ENCODE measurements around the gene TCERG1L.

TCERG1L gene

DNA sequence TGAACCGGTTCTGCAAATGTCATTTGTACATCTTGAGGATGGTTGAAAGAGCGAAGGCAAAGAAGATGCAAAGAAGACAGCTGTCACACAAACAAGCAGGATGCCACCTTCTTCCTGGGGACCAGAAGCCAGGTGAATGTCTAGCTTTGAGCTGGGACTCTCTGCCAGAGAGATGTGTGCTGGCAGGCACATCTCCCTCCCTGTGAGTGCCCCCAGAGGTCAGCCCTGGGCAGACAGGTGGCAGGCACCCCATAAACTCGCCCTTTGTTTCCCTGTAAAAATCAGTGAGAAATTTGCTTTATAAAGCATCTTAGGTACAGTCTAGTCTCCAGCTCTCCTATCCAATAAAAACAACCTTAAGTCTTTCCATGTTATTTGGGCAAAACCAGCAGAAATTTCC is 2.6 kb upstream of the TCERG1L start:
- DNase-seq: no peak

DNA sequence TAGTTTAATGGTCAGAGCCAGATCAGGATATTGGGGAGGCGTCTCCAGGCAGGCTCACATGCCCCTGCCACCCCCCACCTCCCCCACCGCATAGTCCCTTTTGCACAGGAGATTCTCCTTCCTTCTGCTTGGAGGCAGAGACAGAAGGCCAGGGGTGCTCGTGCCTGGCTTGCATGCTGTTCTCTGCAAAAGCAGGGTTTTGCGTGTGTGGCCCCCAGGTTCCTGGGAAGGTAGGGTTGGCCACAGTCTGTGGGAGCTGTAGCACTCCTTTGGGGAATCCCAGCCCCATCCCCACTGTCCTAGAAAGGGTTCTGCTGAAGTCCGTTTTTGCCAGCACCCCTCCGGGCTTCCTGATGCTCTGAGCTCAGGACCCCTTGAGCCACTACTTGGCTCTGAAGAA is 1.9 kb upstream of the TCERG1L start:
- DNase-seq: no peak

DNA sequence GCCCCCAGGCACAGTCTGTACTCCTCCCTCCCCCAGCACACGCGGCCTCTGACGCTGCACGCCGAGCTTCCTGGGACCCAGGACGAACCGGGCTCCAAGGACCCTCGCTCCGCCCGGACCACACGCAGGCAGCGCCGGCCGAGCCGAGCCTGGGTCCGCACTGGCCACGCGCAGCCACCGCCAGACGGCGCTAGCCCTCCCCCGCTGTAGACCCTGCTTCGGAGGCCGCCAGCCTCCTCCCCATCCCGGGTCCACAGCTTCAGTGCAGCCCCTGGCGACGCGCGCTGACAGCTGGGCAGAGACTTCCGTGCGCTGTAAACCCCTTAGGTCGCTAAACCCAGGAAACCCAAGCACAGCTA is 936 bp upstream of the TCERG1L start:
- no peak for DNase-seq

DNA sequence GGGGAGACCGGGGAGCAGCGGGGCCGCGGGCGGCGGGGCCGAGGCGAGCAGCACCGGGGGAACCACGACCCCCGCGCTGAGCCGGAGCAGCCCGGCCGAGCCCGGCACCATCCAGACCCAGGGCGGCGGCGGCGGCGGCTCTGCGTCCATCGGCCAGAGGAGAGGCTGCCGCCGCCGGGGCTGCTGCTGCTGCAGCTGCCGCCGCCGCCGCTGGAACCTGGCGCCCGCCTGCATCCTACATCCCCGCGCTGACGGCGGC is 190 bp downstream of the TCERG1L start:
- DNase-seq: no peak

DNA sequence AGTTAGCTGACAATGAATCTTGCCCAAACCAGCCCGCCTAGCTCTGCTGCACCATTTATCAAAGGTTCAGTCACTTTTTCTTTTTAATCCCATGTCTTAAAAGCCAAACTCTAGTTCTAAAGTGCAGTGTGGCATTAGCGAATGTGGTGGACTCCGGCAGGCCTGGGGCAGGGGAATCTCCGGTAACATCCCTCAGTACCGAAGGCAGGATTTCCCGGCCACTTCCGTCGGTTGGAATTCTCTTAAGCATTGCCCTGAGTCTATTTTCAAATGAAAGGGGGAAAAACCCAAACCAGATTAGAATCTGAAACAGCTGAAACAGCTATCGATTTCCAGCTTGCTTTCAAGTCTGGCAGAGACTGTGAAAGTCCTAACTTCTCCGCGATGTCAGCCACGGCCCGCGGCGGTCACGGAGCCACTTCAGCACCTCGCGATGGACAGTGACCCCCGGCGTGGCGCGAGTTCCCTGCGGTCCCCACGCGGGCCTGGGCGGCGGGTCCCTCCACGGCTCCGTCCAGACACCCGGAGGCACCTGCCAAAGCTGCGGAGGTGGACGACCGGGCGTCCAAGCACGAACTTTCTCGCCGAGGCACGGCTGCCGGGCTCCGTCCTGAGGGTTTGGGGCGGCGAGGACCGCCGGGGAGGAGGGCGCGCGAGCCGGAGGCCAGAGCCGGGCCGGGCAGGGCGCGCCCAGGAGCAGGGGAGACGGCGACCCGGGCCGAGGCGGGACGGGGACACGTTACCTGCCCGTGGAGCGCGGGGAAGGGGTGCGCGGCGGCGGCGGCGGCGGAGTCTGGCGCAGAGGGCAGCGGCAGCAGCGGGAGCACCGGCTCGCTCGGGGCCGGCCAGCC is 745 bp downstream of the TCERG1L start:
- no peak for DNase-seq

DNA sequence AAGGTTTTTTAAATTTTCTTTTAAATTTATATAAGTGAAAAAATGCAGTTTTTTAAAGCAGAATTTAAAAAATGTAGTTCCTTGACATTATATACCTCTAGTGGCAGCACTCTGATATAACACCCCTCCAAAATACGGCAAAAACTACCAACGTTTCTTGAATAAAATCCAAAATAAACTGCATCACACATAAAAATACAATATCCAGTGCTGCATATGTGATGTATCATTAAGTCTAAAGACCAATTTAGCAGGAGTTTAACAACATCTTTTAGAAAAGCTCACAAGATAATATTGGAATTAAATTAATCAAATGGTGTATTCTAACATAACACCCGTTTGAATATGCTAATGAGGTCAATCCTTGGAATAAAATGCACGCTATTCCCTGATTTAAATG is 1.4 kb downstream of the TCERG1L start:
- DNase-seq: no peak

DNA sequence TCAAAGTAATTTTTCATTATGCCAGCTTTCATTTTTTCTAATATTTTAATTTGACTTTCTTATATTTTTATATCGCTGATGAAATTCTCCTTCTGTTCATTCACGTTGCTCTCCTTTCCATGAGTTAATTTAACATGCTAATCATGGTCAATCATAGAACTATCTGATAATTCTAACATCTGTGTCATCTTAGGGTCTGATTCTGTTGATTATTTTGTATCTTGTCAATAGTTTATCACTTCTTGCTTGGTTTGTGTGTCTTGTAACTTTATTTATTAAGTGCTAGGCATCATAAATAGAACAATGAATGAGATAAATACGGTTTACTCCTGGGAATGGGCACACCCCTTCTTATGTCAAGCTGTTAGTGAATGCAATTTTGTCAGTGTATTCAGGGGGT is 11.0 kb downstream of the TCERG1L start:
- no peak for DNase-seq

DNA sequence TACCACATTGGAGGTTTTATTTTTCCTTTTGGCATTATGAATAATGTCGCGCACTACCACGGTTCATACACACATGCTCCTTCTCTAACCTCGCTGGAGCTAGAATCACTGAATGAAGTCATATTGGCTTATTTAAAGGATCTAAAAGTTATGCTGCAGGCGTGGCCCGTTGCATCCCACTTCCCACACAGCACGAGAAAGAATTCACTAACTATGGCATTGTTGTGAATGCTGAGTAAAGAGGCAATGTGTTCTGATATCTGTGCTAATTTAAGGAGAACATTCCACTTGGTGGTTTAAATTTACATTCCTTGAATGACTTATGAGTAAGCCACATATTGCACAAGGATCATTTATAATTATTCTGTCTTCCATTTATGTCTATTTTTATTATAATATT is 20.7 kb downstream of the TCERG1L start:
- DNase-seq: no peak

DNA sequence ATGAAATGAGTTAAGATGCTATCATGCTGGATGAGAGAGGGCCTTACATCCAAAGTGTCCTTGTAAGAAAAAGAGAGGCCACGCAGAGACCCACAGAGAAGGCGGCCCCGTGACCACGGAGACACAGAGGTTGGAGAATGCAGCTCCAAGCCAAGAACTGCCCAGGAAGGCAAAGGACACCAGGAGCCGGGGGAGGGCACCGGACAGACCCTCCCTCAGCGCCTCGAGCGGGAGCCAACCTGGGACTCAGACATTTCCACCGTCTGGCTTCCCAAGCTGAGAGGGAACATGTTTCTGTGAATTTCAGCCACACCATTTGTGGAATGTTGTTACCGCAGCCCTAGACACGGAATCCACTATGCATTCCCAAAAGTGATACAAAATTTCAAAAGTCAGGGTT is 22.9 kb downstream of the TCERG1L start:
- no peak for DNase-seq

DNA sequence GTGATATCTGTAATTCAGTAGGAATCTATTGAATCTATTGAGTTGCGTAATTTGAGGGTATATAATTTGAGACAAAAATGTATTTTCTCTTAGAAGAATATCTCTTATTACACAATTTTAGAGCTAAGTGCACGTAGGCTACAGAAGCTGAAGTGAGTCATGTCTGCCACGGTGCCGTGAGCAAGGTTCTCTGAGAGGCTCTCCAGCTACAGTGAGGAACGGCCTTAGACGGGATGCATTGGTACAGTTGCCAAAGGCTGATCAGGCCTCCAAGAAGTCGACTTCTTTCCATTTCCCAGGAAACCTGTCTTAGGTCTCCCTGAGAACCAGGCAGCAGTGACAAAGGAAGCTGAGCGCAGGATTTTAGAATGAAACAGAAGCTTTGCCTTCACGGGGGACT is 28.6 kb downstream of the TCERG1L start:
- DNase-seq: no peak

DNA sequence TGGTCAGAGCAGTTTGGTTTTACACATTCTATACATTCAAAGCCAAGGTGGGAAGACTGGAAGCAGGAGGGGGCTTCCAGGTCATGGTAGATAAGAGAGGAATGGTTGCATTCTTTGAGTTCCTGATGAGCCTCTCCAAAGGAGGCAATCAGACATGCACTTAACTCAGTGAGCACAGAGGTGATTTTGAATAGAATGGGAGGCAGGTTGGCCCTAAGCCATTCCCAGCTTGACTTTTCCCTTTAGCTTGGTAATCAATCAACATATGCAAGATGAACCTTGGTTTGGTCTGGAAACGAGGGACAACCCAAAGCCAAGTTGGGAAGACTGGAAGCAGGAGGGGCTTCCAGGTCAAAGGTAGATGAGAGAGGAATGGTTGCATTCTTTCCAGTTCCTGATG is 31.4 kb downstream of the TCERG1L start:
- no peak for DNase-seq

DNA sequence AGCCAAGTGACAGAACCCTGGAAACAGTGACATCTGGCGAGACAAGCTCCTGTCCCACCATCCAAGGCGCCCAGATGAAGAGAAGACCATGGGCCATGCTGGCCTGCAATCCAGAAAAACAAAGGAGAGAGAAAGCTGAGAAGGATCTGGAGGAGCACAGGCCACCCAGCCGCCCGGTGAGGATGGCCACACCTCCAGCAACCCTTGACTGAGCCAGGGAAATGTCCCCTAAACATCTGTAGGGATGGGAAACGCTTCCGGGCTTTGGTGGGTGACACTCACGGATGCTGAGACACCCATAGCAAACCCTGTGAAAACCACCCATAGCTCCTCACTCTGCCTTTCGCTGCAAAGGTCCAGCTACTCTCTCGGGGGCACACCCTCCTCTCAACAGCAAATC is 32.0 kb downstream of the TCERG1L start:
- DNase-seq: no peak

DNA sequence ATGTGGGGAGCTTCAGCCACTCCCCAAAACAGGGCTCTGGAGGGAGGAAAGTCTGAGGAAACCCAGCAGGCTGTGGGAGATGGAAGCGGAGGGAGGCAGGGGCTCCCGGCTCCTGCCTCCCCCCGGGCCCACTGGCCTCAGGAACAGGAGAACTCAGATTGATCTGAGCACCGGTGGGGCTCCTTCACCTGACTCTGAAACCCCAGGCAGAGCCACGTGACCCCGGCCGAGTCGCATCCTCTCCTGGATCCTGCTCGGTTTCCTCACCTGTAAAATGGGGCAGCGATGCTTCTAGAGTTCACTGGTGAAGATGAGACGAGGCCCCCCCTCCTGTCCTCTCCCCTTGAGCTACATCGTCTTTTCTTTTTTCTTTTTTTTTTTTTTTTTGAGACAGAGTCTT is 33.6 kb downstream of the TCERG1L start:
- no peak for DNase-seq

DNA sequence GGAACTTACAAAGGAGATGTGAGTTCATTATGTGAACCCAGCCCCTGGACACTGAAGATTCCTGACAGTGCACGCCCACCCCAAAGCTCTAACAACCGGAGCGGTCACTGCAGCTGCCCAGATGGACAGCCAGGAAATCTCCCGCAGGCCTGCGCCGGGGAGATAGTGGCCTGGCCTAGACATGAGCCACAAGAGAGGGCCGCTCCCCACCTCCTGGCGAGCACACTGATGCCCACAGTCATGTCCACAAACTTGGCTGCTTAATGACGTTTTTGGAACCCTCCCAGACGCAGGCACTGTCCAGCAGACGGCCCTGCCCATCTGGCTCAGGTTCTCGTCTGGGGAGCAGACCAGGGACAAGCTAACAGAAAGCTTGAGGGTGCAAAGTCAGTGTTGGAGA is 34.2 kb downstream of the TCERG1L start:
- no peak for DNase-seq

DNA sequence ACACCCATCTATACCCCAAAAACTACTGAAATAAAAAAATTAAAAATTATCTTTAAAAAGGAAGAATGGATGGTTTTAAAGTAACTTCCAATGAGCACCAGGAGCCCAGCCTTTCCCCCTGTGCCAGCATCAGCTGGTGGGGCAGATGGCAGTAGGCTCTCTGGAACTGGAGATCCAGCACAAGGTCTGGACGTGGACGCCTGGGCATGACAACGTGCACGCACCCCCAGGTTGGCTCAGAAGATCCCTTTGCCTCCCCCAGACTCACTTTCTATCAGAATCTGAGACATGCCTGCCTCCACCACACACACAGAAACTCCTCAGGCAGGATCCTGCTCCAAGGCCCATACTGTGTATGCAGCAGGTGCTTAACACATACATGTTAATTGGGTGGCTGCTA is 35.8 kb downstream of the TCERG1L start:
- DNase-seq: no peak

DNA sequence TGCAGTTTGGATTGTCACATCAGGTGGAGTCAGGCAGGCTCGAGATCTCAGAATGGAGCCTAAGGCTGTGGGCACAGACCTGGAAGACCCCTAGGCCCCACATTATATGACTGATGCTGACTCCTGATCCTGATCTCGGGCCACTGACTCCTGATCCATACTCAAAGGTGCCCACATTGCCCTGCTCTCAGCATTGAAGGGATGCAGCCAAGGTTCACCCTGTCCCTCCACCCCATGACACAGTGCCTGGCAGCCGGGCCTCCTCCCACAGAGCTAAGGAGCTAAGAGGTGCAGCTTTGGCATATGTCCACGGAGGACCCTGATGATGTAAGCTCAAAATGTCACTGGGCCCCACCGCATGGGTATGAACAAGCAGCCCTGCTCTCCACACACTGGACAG is 36.6 kb downstream of the TCERG1L start:
- DNase-seq: no peak

DNA sequence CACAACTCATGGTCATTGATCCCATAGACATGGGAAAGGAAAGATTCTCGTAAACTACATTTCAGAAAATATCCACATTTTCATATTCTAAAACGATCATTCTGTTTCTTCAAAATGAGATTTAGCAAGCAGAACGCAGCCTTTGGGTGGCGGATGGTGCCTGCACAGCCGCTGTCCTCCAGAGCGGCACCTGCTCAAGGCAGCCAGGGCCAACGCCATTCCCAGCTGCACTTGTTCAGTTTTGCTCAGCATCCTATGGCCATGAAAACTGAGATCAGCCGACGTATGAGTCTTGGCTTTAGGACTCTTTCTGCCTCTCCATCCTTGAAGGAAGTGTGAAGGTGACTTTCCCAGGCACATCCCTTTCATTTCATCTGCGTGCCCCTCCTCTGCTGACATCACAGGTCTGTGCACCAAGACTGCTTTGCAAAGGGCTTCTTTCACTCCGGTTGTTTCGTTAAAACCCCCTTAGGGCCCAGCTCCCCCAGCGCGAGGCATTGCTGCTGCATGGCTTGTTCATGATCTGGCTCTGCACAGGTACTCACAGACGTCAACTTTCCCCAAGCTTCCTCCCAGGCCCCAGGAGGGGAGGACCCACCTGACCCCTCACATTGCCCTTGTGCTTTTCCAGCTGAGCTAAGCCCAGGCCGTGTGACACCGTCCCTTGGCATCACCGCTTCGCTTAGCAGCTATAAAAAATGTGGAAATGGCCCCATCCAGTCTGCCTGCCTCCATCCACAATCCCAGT is 37.2 kb downstream of the TCERG1L start:
- no peak for DNase-seq

DNA sequence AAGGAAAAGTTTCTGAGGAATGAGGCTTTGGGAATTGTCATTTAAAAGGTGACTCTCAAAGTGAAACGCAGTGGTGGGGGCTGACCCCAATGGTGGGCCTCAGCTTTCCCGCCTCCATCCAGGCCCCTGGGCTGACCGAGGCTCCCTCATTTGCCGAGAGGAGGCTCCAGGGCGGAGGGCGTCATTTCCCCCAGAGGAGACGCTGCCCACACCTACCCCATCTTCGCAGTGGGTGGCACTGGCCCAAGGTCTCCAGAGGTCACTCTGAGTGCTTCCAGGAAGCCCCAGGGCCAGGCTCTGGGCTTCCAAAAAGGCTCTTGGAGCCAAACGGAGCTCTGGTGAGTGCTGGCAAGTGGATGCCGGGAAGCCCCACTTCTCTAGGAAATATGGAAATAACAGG is 38.0 kb downstream of the TCERG1L start:
- no peak for DNase-seq

DNA sequence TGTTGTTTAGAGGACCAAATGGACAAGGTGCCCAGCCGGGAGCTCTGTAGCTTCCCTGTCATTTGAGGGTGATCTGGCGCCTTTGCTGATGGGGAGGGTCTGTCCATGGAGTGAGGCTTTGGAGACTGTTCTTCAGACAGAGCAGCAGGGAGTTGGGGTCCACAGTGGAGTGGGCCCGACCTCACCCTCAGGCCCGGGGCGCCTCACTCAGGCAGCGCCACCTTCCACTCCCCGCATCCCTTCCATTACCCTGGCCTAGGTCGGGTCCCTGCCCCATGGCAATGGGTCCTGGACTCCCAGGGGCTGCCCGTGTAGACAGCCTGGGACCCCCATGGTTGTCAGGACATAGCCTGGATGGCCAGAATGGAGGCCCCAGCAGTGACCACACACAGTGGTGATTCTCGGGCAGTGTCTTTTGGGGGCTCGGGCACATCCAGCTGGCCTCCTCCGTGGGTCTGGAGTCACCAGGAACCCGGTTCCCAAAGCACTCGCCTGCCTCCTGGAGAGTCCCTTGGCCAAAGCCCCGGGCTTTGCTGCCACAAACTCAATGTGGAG is 38.5 kb downstream of the TCERG1L start:
- DNase-seq: no peak

DNA sequence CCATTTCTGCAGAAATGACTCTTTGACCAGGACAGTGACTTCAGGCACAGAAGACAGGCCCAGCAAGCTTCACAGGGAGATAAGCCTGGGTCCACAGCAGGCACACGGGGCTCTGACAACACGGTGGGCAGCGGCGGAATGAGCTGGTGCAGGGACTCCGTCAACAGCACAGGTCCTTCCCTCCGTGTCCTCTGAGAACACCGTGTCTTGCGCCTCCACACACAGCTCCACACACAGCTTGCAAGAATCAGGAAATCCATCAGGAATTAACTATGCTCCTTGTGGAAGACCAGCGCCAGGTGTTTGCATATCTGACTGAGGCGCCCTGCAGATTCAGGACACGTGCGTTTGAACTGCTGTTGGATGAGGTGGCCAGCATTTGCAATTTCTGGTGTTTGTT is 39.6 kb downstream of the TCERG1L start:
- DNase-seq: no peak

DNA sequence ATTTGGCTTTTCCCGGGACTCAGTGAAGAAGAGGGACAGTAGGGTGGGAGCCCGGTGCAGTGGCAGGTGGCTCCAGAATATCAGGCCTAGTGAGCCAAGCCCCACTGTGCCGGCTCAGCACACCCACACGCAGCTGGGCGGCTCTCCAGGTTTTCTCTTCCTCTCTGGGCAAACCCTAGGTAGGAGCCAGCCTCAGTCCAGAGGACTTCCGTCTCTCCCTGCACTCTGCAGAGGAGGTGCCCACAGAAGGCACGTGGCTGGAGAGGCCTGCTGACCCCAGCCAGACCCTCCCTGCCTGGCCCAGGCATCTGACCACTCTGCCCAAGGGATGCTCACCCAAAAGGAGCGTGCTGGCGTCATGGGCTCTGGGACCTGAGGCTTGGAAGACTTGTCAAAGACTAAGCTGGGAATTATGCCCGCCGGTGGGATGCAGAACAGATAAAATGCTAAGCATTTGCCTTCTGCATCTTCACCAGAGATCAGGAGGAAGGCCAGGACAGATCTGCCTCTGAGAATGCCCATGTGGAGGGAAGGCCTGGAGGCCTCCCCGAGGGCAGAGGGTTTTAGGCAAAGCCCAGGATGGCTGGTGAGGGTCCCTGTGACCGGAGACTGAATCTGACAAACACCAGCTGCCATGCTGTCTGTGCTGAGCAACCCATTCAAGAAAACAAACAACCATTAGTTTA is 40.2 kb downstream of the TCERG1L start:
- no peak for DNase-seq

DNA sequence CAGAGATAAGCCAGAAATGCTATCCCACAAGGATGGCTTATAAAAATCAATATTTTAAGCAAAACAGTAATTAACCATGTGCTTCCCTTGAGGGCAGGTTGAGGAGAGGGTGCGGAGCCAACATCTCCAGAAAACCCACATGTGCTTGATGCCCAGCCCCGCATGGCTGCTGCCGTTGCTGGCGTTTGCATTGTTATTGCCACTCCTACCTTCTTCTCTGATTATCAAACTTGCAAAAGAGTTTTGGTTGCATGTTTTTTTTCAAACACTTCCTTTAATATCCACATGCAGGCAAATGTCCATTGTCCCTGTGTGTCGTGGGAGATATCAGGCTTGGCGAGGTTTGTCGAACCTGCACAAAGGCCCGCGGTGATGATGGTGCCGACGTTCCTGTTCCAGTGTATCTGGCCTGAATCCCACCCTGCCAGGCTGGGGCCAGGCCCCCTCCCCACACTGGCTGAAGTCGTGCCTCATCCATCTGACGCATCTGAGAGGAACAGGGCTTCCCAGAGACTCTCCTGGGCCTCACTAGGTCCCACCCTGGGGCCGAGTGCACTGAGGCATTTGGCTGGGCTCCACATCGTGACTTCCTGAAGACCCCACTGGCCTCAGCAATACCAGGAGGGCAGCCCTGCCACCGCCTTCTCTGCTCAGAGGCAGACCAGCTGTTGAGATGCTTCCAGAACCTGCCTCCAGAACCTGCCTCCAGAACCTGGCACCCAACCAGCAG is 40.9 kb downstream of the TCERG1L start:
- DNase-seq: no peak

DNA sequence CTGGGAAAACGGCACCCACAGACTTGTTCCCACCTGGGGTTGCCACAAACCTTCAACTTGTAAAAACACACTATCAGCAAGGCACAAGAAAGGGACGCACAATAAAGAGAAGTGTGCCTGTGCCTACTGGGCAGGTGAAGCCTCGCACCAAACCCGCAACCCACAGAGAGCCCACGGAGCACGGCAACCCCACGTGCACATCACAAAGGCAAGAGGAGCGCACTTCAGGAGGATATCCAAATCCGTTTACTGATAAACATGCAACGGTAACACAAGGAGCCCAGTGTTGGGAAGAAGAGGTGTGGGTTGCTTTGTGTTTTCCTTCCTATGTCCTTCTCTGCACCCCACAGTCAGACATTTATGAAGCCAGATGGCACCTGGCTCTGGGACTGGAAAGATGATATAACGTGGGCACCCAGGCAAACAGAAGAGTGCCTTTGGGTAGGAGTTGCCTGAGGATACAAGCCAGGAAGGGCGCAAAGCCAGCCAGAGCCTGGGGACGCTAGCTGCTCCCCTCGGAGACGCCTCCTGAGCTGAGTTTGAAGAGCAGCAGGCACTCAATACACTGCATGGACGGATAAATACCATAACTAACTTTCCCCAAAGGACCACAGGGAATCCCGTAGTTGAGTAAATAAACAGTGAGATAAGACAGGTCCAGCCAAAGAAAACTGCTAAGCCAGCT is 41.6 kb downstream of the TCERG1L start:
- DNase-seq: no peak

Measured in amniotic stem cell (primary cell).